GM19351 (cell line): ENCODE measurements around the gene HID1.
"Not testable (repeated sequence)": the region's sequence is repeated elsewhere in the genome, so short reads cannot be mapped to it uniquely, and the experiment has no call there.

Experiments
- ATAC-seq: cut with Tn5 transposase; IDR thresholded peaks from one replicate; pipeline ENCODE4 v1.9.1; 2021; ENCODE audit warnings: mild to moderate bottlenecking, moderate library complexity; ENCODE audit not compliant: unreplicated experiment

The HID1 gene

DNA sequence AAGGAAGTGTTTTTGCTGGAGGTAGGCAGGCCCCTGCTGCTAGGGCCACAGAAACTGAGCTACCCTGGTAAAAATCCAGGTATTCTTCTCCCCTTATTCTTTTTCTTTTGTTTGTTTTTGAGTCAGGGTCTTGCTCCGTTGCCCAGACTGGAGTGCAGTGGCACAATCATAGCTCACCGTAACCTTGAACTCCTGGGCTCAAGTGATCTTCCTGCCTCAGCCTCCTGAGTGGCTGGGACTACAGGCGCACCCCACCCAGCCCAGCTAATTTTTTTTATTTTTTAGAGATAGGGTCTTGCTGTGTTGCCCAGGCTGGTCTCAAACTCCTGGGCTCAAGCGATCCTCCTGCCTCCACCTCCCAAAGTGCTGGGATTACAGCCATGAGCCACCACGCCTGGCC, 3.1 kb downstream of the HID1 start:
- not testable (repeated sequence) for ATAC-seq

DNA sequence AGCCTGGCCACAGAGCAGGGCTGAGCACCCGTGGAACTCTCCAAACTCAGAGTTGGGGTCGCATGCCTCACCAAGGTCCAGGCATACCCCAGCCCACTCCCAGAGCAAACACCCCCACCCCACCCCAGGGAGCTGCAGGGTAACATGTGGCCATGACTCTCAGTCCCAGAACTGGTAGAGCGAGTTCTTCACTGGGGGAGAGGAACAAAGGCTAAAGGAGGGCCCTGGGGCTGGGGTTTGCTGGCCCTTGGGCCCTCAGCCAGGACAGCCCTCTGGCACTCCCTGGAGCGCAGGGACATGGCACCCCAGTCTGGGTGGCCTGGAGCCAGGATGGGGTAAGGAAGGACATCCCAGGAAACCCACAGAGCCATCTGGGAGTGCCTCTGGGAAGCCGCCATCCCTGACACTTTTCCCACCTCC, 4.2 kb downstream of the HID1 start:
- no peak for ATAC-seq

DNA sequence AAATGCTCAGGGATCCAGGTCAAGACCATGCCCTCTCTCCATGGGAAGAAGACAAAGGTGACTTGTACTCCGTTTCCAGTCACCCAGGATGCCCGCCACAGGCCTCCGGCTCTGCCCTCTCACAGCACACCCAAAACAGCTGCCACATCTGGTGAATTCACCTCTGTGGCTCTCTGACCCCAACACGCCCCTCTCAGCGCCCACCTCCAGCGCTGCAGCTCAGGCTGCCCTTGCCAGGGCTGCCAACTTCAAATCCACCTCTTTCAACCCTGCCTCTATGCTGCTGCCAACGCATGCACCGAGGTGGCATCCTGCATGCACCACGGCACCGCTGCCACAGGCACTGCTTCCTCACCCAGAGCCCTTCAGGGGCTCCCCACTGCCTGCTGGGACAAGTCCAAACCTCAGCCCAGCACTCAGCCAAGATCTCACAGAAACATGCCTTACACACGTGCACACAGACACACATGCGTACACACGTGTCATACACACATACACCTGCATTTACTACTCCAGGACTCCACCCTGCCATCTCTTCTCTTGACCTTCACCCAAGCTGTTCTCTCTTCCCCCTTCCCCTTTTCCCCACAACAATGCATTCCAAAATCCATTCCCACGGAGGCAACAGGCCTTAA, 7.5 kb downstream of the HID1 start:
- no peak for ATAC-seq

DNA sequence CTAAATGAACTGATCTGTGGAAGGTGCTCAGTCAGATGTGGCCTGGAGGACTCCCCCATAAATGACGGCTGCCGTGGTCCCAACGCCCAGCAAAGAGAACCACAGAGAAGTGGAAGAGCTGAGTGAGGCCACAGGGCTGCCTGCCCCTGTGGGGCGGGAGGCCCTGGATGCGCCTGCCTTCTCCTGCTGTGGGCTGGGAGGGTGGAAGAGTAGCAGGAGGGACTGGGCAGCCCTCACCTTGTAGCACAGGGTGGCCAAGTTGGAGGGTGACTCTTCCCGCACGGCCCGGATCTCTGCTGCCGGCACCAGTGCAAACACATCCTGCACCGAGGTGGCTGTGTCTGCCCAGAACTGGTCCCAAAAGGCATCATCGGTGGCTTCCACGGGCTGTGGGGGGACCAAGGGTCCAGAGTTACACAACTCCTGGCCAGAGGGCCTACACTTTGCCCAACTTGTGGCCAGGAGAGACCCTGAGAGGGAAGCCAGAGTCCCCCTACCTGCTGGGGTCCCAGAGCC, 8.3 kb downstream of the HID1 start:
- ATAC-seq: no peak

DNA sequence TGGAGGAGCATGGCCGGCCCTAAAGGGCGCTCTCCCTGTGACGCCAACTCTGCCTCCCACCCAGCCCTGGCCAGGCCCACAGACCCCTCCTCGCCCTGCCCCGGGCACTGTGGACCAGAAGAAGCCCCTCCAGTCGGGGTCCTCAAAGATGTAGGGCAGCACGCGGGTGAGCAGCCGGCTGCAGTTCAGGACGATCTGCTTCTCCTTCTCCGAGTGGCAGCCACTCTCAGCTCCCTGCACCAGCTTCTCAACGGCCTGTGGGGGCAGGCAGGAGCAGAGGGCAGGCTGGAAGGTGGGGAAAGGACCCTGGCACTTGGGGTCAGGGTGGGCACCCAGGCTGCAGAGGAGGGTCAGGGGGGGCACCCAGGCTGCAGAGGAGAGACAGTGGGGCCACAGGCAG, 8.9 kb downstream of the HID1 start:
- ATAC-seq: no peak

DNA sequence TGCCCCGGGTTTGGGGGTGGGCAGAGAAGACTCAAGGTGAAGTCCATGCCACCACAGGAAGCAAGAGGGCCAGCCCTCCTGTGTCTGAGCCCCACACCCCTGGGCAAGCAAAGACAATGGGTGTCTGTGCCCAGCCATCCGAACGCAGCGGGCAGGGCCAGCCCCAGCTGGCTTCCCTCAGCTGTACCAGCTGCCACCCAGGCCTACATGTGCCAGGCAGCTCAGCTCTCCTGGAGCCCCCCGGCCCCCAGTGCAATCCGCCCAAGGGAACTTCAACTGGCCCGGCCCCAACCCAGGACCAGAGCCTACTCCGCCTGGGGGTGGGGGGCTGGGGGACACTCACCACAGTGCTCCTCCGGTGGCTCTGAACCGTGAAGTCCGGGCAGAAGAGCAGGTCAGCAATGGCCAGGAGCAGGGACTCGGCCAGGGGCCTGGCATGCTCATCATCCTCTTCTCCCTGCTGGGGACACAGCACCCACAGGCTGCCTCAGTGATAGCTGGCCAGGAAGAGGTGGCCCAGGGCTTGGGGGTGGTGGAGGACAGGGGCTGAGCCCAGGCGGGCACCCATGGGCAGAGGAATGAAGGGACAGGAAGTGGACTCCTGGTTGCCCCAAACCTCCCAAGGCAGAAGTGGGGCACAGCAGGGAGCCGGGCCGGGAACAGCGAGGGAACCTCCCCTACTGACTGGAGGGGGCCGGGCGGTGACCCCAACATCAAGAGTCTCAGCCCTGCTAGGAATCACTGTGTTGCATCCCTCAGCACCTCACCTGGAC, 9.8 kb downstream of the HID1 start:
- ATAC-seq: no peak

DNA sequence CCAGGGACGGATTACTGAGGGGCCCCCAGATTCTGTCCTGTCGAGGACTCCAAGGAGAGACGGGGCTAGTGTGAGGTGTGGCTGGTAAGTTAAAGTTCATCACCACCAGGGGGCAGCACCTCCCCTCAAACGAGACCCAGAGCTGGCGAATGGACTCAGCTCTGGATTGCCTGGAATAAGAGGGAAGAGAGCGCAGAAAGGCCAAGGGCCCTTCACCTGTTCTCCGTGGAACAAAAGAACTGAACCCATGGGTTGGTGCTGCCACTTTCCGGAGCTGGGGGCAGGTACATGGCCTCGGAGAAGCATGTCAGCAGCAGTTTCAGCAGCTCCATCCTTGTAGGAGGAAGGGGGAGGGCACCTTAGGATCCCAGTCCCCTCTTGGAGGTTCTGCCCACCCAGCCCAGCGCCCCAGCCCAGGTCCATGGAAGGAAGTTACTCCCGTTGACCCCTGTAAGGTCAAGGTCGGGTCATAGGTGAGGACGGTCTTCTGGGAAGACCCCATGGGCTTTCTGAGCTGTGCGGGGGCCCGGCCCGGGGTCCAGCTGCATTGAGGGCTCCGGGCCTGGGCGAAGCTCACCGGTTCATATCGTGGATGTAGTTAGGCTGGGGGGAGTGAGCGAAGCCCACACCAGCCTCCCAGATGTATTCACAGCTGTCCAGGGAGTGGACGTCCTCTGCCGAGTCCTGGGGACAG, 10.8 kb downstream of the HID1 start:
- no peak for ATAC-seq

DNA sequence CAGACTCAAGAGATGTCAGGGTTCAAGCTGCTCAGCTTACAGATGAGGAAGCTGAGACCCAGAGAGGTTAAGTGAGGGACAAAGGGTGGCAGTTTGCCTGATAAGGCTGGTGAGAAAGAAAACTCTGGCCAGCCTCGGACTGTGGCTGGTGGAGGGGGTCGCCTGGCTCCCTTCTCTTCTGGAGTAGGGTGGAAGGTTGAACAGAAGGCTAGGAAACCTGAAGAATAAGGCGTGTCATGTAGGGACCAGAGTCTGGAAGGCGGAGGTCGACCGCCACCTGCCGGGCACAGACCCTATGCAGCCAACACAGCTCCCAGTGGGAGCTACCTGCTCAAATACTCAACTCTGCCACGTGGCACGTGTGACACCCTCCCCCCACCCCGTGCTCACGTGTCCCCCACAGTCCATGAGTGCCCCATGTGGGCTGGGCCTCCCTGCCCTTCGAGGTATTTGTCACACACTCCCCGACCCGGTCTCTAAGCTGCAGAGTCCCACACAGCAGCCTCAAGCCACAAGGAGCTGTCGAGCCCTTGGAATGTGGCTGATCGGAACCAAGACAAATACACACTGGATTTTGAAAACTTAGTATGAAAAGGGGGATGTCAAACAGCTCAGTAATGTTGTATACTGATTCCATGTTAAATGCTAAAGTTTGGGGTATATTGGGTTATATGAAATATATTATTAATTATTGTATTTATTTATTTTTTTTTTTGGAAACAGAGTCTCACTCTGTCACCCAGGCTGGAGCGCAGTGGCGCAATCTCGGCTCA, 11.8 kb downstream of the HID1 start:
- ATAC-seq: peak; percentile 68

DNA sequence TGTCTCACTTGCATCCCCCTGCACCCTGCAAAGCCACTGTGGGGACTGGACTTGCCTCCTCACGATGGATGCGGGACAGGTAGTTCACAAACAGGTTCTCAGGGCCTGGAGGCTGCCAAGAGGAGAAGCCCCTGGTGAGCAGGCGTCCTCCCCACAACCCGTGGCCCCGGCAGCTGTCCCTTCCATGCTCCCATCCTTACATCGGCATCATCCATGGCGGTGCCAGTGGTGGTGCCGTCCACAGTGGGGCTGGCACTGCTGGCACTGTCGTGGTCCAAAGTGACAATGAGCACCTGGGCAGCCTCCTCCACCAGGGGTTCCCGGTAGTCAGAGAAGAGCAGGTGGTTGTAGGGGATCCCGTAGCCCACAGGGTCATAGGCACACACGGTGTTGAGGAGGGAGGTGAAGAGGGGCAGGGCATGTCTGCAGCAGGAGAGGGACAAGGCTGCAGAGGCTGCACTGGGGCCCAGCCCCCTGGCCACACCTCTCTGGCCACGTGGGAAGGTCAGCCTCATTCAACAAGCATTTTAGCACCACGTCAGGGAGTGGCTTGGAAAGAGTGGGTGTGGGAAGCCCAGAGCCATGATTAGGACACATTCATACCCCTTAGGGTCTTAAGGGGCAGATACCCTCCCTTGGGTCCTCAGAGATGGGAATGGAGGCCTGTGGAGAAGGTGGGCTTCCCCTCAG, 12.6 kb downstream of the HID1 start:
- ATAC-seq: no peak

DNA sequence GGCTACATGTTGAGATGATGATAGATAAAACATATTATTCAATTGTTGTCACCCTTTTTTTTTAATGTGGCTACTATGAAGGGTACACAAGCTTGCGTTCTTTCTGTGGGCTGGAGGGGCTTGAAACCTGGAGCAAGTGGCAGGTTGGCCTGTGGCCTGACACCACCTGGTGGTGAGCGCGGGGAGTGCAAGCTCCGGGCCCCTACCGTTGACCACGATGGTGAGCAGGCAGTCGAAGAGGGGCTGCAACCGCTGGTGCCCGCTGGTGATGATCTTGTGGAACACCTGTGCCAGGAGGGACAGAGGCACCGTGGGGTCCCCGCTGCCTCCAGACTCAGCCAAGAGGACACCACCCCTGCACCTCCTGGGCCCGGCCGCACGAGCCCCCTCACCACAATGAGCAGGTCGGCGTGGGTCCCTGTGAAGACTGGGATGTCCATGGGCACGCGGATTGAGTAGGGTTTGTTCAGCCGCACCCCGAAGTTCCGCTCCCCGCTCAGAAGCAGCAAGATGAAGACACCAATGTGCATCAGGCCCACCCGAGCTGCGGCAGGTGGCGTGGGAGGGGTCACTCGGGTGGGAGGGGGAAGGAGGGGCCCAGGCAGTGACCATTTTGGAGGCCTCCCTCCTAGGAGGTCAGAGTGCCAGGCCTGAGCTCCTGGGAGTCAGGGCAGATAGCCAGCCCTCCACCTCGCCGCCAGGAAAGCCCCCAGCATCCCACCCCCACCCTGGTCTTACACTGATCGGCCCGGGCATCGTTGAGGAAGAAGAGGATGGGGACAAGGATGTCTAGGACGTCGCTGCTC, 14.4 kb downstream of the HID1 start:
- no peak for ATAC-seq

DNA sequence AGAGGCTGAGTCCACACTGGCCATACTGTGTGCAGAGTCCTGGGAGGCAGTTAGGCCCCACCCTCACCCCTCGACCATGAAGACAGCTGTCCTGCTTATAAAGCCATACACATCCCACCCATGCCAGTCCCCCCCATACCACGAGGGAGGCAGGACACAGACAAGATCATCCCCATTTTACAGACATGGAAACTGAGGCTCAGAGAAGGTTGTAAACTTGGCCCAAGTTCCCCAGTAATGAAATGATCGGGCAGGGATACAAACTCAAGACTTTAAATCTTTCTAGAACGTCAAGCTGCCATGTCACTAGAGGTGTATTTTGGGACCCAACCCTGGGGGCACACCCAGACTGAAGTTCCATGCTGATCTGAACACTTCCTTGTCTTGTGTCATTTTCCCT, 16.5 kb downstream of the HID1 start:
- no peak for ATAC-seq

DNA sequence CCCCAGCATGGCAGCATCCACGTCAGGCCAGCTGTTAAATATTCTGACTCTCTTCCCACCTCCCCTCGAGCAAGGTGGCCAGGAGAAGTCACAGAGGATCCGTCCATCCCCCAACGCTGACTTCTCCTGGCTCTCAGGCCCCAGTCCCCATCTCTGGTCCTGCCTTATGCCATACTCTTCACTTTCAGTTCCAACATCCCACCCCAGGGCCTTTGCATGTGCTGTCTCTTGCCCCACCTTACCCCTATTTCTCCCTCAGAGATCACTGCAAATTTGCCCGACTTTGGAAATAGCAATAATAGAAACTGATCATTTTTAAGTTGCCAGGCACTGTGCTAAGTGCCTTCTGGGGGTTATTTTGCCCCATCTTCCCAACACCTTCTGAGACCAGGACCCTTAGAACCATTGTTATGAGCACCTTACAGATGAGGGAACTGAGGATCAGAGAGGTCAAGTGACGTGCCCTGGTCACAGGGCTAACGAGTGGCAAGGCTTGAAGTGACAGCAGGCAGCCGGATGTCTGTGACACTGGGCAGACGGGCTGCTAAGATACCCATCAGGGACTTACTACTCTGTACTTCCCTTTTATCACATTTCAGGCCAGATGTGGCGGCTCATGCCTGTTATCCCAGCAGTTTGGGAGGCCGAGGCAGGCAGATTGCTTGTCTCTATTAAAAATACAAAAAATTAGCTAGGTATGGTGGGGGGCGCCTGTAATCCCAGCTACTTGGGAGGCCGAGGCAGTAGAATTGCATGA, 17.7 kb downstream of the HID1 start:
- no peak for ATAC-seq

DNA sequence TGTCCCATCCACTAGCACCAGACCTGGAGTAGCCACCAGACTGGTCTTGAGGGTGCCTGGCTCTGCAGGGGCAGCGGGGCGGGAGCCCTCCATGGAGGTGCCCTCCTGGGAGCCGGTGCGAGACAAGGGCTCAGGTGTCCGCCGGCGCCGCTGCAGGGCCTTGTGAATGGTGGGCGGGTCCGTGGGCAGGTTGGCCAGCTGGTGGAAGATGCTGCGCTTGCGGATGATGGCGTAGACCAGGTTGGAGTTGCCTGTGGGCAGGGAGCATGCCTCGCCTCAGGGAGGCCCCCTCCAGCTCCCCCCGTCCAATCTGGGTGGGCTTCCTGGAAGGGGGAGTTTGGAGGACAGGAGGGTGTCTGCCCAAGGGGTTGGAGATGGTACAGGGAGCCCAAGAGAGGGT, 18.4 kb downstream of the HID1 start:
- ATAC-seq: no peak

DNA sequence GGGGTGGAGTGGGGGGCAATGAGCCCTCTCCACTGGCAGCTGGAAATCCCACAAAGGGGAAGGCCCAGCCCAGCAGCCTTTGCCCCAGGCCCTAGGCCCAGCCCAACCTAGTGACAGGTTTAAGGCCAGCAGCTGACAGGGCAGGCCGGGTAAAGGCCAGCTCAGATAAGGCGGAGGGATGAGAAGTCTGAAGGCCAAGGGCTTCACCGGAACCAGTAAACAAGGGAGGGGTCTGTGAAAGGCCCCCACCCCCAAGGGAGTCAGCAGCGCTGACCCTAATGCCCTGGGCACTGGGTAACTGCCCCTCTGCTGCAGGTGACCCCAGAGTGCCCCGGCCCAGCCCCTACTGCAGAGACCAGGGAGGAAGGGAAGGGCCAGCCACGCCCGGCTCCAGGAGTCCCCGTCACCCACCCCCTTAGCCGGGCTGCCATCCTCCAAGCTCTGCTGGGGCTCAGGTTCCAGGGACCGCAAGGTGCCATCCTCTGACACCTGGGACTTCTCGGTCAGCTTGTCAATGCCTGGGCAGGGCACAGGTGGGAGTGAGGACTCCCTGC, 19.3 kb downstream of the HID1 start:
- no peak for ATAC-seq

DNA sequence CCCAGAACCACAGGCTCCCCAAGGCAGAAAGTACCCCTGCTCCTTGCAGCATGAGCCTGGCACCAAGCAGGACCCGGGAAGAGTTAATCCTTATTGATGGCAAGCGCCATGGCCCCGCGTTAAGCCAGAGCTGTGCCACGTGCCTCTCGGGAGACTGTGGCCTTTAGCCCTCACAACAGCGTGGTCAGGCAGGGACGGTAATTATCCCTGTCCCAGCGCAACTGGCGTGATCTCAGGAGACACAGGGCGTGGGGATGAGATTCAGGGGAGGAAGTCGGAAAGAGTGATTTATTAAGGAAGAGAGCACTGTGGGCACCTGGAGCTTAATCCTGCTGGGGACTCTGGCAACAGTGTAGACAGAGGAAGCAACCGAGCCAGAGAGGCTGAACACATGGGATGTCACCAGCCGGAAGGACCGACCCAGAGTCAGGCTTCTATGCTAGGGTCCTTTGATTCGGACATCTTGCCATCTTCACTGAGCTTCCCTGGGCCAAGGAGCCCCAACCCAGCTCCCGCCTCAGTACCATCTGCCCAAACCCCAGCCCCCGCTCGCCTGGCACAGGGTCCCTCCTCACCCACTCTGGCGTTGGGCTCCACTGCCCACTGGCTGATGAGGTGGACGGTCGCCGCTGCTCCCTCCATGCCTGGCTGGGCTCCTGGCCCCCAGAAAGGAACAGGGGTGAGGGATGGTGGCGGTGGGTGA, 20.0 kb downstream of the HID1 start:
- no peak for ATAC-seq

DNA sequence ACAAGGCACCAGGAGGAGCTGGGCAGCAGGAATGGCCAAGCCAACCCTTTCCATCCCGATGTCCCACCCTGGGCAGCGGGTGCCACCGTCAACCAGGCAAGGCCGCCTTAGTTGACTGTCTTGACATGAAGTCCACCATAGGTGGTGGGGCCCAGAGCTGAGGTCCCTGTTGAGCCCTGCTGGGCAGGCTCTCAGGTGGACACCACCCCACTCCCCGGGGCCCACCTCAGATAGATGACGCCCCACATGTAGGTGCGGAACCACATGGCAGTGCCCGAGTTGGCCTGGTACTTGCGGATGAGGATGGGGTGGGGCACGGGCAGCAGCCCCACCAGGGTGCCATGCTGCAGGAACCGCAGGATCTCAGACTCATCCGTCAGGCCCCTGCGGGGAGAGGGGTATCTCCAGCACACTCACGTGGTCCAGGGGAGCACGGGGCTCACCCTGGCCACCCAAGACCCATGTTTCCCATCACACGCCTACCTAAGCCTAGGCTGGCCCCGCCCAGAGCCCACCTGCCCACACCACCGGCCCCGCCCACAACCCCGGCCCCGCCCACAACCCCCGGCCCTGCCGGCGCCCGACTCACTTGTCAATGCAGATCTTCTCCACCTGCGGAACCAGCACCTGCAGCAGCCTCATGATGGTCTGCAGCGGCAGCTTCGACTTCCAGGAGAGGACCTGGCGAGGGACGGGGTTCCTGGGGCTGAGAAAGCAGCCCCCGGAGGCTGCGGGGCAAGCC, 20.7 kb downstream of the HID1 start:
- no peak for ATAC-seq

DNA sequence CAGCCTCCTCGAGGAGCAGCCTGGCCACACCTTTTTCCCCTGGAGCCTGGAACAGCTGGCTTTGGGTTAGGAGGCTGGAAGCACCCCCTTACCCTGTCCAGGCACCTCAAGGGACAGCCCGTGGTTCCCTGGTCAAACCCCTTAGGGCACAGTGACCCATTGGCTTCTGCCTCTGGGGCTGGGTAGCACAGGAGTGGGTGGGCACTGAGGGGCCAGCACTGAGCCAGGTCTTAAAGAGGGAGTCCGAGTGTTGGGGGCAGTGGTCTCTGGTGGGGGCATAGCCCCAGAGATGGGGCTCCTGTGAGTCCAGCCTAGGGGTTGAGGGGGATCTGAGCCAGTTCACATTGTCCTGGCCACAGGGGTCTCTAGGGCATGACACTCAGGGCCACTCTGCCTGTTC, 21.5 kb downstream of the HID1 start:
- ATAC-seq: no peak
